ENCODE data around the gene RCC2.
A peak's percentile ranks its signal among the peaks of the same experiment; 100 is the strongest.

Gene RCC2

DNA sequence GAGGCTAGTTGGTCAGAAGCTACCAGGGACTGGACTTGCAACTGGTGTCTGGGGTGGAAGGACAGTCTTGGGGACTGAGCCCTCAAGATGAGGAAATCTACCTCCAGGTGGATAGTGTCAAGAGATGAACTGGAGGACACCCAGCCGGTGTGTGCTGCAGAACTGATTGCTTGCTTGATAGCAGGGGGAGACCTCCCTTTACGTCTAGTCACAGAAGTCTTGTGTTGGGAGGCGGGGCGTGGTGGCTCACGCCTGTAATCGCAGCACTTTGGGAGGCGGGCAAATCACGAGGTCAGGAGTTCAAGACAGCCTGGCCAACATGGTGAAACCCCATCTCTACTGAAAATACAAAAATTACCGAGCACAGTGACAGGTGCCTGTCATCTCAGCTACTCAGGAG is 4.9 kb downstream of the RCC2 start:
- H3K9me3 Mint-ChIP-seq, result no peaks in the 10 kb centered on the region
- no peak for TF ChIP-seq CTCF (IDR thresholded peaks at IDR 0.05; ENCODE audit: unreplicated experiment in 3 of 3)
- H3K27me3 Mint-ChIP-seq (ENCODE audit: low read depth), result no peaks in the 10 kb centered on the region
- H3K4me1 Mint-ChIP-seq, result peaks cover 12% of the 10 kb centered on the region
- peaks cover 36% of the 10 kb centered on the region for H3K36me3 Mint-ChIP-seq (ENCODE audit: low read depth)
- peak overlapping the region in 1 of 3 experiments; percentile 48 for H3K27ac Mint-ChIP-seq
- peak overlapping the region; percentile 31 to 60 (median 53) for H3K4me3 Mint-ChIP-seq

- peaks cover 42% of the 10 kb centered on the region for H3K36me3 Mint-ChIP-seq (ENCODE audit: low read depth)
- H3K27me3 Mint-ChIP-seq (ENCODE audit: low read depth), result no peaks in the 10 kb centered on the region
- TF ChIP-seq CTCF (IDR thresholded peaks at IDR 0.05; ENCODE audit: unreplicated experiment in 3 of 3), result no peak
- H3K4me3 Mint-ChIP-seq, result peak overlapping the region in 2 of 3 experiments; percentile 19 to 41
- H3K9me3 Mint-ChIP-seq, result no peaks in the 10 kb centered on the region
- H3K27ac Mint-ChIP-seq, result no peak overlapping the region
- peaks cover 12% of the 10 kb centered on the region for H3K4me1 Mint-ChIP-seq
These were observed 5.5 kb downstream of the RCC2 start for GRCh38 chr1:17434016-17434415.

DNA sequence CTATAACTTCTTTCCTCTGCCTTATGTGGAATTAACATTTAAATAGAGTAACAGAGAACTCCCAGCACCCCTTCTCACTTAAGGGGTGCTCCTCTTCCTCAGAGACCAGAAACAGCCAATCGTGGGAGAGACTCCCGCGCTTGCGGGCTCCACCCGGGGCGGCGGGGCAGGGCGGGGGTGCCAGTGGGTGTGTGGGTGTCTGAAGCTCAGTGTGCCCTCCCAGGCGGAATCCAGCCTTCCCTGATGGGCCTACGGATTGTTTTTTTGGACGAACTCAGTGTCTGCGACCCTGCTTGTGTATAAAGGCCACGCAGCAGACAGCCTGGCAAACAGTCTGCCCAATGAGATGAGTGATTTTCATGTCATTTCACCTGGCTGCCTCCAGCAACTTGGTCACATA is 6.2 kb downstream of the RCC2 start:
- Mint-ChIP-seq H3K4me1 (peaks cover 12% of the 10 kb centered on the region), H3K27ac (no peak overlapping the region), H3K27me3 (ENCODE audit: low read depth) (no peaks in the 10 kb centered on the region), H3K4me3 (no peak overlapping the region), H3K9me3 (no peaks in the 10 kb centered on the region), H3K36me3 (ENCODE audit: low read depth) (peaks cover 48% of the 10 kb centered on the region)
- no peak for TF ChIP-seq CTCF (IDR thresholded peaks at IDR 0.05; ENCODE audit: unreplicated experiment in 3 of 3)

- Mint-ChIP-seq H3K36me3 (ENCODE audit: low read depth) (peaks cover 53% of the 10 kb centered on the region), H3K27me3 (ENCODE audit: low read depth) (no peaks in the 10 kb centered on the region), H3K27ac (no peak overlapping the region), H3K4me1 (peaks cover 12% of the 10 kb centered on the region), H3K4me3 (no peak overlapping the region), H3K9me3 (no peaks in the 10 kb centered on the region)
- no peak for TF ChIP-seq CTCF (IDR thresholded peaks at IDR 0.05; ENCODE audit: unreplicated experiment in 3 of 3)
These were observed 7.1 kb downstream of the RCC2 start for GRCh38 chr1:17432412-17432811.

- peaks cover 9% of the 10 kb centered on the region for H3K4me1 Mint-ChIP-seq
- peaks cover 70% of the 10 kb centered on the region for H3K36me3 Mint-ChIP-seq (ENCODE audit: low read depth)
- H3K27ac Mint-ChIP-seq, result no peak overlapping the region
- no peak for TF ChIP-seq CTCF (IDR thresholded peaks at IDR 0.05; ENCODE audit: unreplicated experiment in 3 of 3)
- H3K27me3 Mint-ChIP-seq (ENCODE audit: low read depth), result no peaks in the 10 kb centered on the region
- no peak overlapping the region for H3K4me3 Mint-ChIP-seq
- H3K9me3 Mint-ChIP-seq, result no peaks in the 10 kb centered on the region
These were observed 10.3 kb downstream of the RCC2 start for GRCh38 chr1:17429183-17429582.

Data from nephron (organoid).